Stimulated activated CD8-positive, alpha-beta memory T cell treated with anti-CD3 and anti-CD28 coated beads, Interleukin-4, amount 100 ng/mL, for 48 hours (primary cell): ENCODE data around the gene BCL10.

Experiments
- DNase-seq: peaks from one replicate; pipeline ENCODE4 v3.0.0-alpha.2; 2020

The BCL10 gene

DNA sequence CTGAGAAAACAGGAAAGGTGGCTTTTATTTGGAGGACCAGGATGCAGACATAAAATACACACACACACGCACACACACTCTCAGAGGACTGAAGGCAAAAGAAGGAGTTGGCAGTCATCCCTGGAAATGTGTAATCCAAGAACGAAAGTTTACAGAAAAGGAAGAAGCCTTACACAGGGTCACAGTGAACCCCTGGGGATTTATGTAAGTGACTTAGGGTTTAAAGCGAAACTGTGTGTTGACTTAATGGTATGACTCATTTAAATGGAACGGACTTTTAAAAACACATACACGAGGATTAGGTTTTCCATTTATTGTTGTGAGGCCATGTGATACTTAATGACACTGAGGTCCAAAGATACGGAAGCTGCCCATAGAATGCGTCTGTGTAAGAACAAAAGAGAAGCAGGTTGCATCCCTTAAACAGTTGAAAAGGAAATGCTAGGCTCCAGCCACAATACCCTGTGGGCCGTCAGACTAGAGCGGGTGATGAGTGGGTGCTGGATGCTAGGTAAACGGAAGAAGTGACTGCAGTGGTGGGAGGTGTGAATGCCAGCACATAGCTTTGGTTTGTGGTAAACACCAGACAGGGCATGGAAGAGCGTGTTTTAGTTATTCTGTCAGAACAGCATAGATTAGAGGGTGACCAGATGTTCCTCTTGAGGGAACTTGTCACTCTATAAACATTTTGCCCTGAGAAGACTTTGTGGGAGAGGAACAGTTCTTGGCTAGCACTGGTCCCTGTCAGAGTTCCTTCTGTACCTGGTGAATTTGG is 21.6 kb upstream of the BCL10 start:
- peak; percentile 81 for DNase-seq

- DNase-seq = no peak
Measured at GRCh38 chr1:85297538-85297854, 21.1 kb upstream of the BCL10 start.

DNA sequence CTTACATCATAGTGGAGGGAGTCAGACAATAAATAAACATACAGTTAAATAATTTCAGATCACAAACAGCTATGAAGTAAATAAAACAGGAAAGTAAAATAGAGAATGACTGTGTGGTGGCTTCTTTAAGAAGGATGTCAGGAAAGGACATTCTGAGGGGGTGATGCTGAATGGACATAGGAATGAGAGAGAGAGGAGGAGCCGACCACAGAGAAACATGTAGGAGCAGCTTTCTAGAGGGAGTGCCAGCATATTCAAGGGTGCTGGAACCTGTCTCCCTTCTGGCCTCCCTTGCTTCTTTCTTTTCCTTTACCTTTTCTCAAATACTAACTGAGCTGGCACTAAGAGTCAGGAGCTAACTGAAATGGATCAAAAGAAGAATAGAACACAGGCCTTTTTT is 20.5 kb upstream of the BCL10 start:
- DNase-seq = no peak

DNA sequence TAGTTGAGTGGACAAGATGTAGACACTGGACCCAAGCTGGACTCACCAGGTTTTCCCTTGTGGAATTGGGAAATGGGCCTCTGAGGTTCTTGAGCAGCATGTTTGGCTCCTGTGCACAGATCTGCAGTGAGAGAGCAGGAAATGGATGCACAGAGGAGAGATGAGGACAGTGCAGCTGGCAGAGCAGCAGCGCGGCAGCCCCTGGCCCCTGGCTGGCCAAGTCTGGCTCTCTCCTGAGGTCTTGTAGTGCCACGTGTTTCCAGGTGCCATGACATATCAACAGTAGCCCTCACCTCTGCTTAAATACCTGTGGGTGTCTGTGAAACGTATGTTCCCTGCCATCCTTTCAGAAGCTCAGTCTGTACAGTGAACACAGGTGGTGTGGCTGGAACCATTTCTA is 19.2 kb upstream of the BCL10 start:
- no peak for DNase-seq

DNA sequence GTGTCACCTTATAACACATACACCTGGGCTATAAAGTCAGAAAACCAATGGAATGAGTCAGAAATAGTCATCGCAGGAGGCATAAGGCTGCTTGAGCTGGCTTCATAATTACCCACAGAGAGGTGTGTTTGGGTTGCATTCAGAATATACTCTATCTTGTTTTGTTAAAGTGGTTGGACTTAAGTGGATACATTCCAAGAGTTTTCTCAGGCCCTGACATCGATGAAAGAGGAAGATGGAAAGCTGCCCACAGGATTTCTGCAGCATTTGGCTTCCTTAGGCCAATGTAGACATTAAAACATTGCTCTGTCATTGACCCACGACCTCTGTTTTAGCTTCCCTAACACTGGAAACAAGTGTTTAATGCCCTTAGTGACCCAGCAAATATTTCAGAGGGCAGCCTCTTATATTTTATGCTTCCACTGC is 18.6 kb upstream of the BCL10 start:
- DNase-seq = no peak

DNA sequence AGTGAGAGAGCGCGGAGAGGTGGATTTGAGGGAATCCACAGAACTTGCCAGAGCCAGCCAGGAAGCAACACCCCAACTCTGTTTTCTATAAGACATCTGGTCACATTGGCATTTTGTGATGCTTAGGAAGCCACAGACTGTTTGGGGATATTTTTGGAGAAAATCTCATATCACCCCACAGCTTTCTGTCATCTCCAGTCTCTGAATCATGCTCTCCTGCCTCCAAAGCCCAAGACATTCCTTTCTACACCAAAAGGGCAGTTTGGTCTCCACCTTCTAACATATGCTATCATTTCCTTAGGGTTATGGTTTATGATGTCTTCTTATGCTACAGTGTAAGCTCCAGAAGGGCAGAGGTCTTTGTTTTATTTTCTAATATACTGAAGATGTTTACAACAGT is 14.4 kb upstream of the BCL10 start:
- DNase-seq = no peak

DNA sequence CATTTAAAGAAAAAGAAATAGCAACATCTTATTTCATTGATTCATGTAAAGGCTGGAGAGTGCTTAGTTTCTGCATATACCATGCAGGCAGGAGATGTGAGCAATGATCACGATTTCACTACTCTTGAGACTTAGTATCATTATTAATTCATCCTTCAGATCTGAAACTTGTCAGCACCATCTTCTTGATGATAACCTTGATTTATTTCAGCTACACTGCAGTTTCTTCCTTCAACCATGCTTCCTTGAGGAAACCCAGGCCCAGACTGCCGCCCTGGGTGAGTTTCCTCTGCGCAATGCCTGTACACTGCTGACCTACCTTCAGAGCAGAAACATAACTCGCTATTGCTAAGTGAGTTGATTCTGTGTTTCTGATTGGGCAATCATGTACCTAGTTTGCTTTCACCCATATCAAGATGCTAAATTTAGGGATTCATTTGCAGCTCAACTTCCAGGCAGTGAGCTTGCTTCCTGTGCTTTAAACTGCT is 13.5 kb upstream of the BCL10 start:
- DNase-seq = no peak

- DNase-seq = peak; percentile 55
Measured at GRCh38 chr1:85289207-85289847, 12.9 kb upstream of the BCL10 start.

DNA sequence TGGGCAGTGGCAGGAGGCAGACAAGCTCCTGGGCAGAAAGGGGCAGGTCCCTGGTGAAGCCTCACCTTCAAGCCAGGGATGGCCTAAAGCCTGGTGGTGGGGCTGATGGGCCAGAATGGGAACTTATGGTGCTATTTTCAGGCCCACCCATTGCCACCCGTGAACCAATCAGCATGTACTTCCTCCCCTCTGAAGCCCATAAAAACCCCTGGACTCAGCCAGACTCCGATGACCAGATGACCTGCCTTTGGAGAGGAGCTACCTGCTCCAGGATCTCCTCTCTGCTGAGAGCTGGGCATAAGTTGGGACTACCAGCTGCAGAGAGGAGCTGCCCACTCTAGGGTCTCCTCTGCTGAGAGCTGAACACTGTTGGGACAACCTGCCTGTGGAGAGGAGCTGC is 7.8 kb upstream of the BCL10 start:
- DNase-seq = no peak

DNA sequence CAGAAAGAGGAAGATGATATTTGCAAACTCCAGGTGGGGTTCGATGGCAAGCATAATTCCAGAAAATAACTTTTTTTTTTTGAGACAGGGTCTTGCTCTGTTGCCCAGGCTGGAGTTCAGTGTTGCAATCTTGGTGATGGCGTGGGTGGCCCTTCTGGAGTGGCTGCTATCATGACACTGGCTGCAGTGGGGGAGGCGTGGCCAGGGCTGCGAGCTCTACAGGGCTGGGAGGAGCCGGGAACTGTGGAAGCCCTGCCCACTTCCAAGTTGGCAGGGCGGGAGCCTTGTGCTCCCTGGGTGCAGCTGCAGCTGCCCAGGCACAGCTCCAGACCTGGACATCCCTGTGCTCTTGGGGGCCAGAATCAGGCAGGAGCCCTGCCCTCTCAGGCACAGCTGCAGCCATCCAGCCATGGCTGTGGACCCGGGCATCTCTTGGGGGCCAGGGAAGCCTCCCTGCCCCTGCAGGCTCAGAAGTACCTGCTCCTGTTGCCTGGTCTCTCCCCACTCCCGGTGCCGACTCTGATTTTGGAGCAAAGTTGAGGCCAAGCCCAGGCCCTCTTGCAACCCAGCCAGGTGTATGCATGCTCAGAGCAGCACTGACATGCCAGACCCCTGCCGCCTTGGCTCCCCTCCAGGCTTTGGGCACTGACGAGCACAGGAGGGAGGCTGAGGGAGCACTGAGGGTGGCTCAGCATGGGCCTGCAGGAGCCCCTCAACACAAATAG is 7.2 kb upstream of the BCL10 start:
- DNase-seq = no peak

- DNase-seq = no peak
Measured at GRCh38 chr1:85282424-85282823, 6.0 kb upstream of the BCL10 start.

DNA sequence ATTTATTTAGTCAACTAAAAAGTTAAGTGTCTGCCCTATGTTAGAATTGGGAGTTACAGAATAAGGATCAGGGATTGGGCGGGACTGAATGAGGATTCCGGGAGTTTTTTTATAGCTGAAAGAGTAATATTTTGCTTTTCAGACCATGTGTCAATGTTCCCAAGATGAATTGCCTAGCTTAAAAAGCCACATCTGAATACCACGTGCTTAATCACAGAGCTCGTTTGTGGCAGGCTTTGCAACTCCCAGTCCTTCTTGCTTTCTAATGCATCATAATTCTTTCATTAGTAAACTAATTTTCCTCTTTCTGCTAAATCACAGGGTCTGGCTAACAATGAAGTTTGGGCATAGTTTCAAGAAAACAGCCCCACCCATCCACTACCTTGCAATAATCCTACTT is 4.2 kb upstream of the BCL10 start:
- DNase-seq = no peak

DNA sequence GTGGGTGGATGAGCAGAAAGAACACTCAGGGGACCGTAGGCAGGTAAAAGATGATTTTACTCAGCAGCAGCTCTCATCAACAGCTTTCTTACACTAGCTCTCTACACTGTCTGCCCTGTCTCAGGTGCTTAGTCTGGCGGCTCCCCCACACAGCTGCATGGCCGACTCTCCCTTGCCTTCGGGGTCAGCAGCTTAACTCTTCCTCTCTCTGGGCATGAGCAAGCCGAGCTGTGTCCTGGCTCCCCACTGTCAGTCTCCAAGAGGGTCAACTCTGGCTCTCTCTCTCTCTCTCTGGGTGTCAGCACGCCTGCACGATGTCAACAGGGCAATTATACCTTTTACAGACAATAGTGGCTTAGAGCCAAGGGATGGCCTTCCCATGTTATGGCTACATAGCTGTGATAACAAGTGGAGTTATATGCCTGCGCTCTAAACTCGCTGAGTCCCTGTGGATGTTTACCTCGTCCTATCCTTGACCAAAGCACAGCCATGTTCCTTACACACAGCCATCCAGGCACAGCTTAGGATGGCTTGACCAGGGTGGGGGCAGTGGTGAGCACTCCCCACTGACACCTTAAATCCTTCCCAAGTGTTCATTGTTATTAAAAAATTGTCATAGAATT is 3.1 kb upstream of the BCL10 start:
- DNase-seq = no peak

GRCh38 chr1:85278853-85279314 is 2.5 kb upstream of the BCL10 start:
- DNase-seq = peak; percentile 65

DNA sequence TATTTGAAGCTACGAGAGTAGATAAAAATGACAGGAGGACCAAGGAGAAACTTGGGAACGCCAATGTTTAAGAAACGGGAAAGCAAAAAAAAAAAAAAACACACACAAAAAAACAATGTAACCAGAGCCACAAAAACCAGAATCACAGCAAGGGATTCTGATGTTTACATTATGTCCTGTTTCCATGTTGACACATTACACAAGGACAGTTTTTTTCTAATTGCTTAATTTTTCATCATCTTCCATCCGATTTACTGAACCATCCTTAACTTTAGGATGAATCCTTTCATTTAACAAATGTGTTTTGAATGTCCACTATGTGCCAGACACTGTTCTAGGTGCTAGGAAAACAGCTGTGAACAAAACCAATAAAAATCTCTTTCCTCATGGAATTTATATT is 1.4 kb upstream of the BCL10 start:
- no peak for DNase-seq

DNA sequence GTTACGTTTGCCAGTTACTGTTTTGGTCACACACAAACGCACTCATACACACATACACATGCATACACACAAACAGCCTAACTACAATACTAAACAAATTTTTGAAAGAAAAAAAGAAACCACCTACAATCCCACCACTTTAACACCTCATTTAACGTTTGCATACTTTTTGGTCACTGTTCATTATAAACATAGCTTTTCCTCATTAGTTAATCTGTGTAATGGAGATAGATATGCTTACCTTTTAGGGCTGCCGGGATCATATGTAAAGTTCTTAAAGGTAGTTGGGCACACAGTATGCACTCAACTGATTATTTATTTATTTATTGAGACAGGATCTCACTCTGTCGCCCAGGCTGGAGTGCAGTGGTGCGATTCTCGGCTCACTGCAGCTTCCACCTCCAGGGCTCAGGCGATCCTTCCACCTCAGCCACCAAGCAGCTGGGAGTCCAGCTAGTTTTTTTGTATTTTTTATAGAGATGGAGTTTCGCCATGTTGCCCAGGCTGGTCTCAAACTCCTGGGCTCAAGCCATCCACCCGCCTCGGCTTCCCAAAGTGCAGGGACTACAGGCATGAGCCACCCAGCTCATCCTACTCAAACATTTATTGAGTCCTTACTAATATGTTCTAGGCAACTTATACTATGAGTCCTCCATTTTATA is 677 bp upstream of the BCL10 start:
- DNase-seq = no peak

DNA sequence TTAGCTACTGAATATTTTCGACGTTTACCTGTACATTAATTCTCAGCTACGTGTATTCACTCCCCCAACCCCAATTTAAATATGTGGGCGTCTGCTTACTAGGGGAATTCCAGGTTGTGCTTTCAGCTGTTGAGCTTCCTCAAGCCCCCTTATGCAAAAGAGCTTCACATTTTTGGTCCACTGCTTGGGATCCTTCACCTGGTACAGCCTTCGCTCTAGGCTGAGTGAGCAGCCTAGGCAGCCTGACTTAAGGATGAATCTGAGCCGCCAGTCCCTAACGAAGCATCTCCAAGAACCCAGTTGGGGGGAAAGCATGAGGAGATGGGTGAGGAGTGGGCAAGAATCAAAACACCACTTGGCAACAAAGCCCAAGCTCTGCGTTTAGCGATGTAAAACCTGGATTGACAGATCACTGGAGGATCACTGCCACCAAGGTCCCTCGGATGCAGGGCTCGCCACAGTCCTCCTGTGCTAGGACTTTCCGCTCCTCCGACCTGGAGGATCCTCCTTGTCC is 674 bp downstream of the BCL10 start:
- no peak for DNase-seq

DNA sequence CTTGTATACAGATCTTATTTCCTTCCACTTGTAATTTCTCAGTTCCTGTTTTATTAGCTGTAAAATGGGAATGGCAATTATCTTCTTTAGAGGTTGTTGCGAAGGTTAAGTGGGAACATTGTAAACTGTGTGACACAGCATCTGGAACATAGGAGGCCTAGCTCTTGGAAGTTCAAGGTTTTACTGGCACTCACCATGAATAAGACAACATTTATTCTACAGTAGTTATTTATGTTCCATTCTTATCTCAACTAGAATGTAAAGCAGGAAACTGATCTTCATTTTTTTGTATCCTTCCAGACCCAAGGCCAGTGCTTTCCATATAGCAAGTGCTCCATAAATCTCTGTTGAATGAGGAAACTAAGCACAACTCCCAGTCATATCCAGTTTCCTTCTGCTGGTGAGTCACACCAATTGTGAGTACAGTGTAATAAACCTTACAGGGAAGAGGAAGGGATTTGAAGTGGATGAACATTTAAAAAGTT is 1.4 kb downstream of the BCL10 start:
- DNase-seq = no peak

DNA sequence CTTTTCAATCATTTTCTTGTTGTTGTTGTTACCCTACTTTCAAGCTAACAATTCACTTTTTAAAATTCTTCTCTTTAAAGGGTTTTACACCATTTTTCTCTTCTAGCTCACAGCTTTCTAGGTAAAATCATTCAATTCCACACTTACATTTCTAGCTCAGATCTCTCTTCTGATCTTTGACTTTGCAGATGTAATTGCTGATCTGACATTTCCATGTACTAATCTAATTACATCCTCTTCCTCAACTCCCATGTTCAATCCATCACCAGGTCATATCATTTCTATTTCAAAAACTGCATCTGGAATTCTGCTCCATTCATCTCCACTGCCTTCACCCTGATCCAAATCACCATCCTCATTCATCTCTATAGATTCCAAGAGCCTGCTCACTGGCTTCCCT is 3.0 kb downstream of the BCL10 start:
- DNase-seq = no peak

DNA sequence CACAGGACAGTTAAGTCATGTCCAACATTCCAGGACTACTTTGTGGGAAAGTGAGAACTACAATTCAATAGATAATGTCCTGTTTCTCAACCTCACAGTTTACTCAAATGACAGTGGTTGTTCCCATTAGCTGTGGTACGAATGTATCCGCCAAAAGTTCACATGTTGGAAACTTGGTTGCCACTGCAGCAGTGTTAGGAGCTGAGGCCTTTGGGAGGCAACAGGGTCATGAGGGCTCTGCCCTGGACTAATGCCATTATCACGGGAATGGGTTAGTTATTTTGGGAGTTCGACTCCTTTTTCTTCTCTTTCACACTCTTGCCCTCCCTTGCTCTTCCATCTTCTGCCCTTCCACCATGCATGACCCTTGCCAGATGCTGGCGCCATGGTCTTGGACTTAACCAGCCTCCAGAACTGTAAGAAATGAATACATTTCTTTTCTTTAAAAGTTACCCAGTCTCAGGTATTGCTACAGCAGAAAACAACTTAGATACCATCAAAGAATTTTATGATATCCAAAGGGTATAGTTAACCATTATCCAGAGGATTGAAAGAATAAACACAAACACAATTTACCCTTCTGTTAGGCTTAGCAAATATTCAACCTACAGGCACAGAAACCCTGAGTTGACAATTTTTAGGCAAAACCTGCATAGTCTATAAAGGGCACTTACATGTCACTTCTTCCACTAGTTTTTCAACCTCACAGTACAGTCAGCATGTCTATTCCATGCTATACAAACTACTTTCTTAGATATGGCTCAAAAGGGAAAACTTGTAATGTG is 7.4 kb downstream of the BCL10 start:
- DNase-seq = no peak

- no peak for DNase-seq
Measured at GRCh38 chr1:85267313-85267712, 9.1 kb downstream of the BCL10 start.

DNA sequence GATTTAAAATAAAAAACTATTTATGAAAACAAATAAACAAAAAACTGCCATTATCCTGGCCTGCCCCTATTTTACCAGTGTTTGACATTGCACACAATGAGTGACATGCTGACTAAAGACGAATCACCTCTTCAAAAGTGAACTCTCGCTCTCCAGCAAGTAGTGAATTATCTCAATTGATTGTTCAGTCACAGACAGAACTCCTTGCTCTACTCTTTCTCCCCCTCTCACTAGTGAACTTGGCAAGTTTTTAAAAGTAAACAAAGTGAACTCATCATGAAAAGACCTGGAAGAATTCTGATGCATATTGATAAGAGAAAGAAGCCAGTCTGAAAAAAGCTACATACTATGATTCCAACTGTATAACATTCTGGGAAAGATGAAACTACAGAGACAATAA is 12.3 kb downstream of the BCL10 start:
- no peak for DNase-seq
